Endothelial cell of umbilical vein (primary cell): Measurements from ENCODE around the gene AJM1. TPM values are rescaled to one million over a fixed set of nuclear protein-coding genes. Genes with fewer than 3 reads are reported as not detected.

Experiments
- BruUV-seq: library from RNA; stranded (reverse); fragments of 400-500 nt; replicated peaks from 2 replicates; lab custom pipeline; 2021; lab: Mats Ljungman, UMichigan
- CTCF ChIA-PET: fragments of 300-600, 350-600 bp; sonication (Branson Sonifier 250); formaldehyde crosslinking; loops from one replicate; lab custom pipeline; 2021; ENCODE audit warnings: antibody characterized with exemption, inconsistent platforms; lab: Charles Lee
- POLR2A ChIA-PET: fragments of 300-600, 350-600 bp; sonication (Branson Sonifier 250); formaldehyde crosslinking; loops from one replicate; lab custom pipeline; 2021; ENCODE audit warnings: antibody characterized with exemption, inconsistent platforms; lab: Charles Lee
- DNase-seq: peaks from one replicate; pipeline ENCODE4 v3.0.0-alpha.2; 2011; ENCODE audit warnings: low read depth, low spot score
- FAIRE-seq: peaks from 2 replicates; lab custom pipeline; 2011; peaks lifted over from hg19 to GRCh38; lab: Jason Lieb, UNC
- H2AFZ ChIP-seq: 2 replicates; pipeline ENCODE4 v1.6.0; 2012; ENCODE audit warnings: low read depth, low read length, control low read depth, inconsistent platforms
- H3K27ac ChIP-seq: 2 replicates; pipeline ENCODE4 v1.5.1; 2011; ENCODE audit warnings: low read depth, mild to moderate bottlenecking, control low read depth, low read length, moderate library complexity; ENCODE audit not compliant: insufficient read depth
- H3K27me3 ChIP-seq, 2 experiments: 2 replicates each; pipeline versions ENCODE4 v1.6.0 to v1.6.1; 2011; ENCODE audit warnings: low read length in 2 of 2, mixed read lengths in 1 of 2; ENCODE audit not compliant: control insufficient read depth in 2 of 2, insufficient read depth in 2 of 2
- H3K36me3 ChIP-seq, 2 experiments: 2 replicates in 1 of 2; 3 replicates in 1 of 2; pipeline ENCODE4 v1.5.1; 2011; ENCODE audit warnings: low read length in 2 of 2, mild to moderate bottlenecking in 1 of 2, moderate library complexity in 1 of 2; ENCODE audit not compliant: control insufficient read depth in 2 of 2, insufficient read depth in 2 of 2; ENCODE audit errors: extremely low read depth in 1 of 2
- H3K4me1 ChIP-seq: 3 replicates; pipeline ENCODE4 v1.5.1; 2011; ENCODE audit warnings: mild to moderate bottlenecking, low read length; ENCODE audit not compliant: control insufficient read depth, insufficient read depth; ENCODE audit errors: extremely low read depth
- H3K4me2 ChIP-seq: 2 replicates; pipeline ENCODE4 v1.6.1; 2011; ENCODE audit warnings: low read length, control low read depth, mixed read lengths; ENCODE audit not compliant: insufficient read depth
- H3K4me3 ChIP-seq, 3 experiments: fragments of 200-600 bp in 1 of 3; sonication (generic), shearing (Covaris generic) in 1 of 3; replicated peaks in 1 of 3; 2 replicates each; pipeline ENCODE4 v1.5.1; 2011 to 2016; ENCODE audit warnings: control low read depth in 3 of 3, low read length in 3 of 3, mild to moderate bottlenecking in 2 of 3, inconsistent platforms in 1 of 3, low read depth in 1 of 3, moderate library complexity in 1 of 3; ENCODE audit not compliant: insufficient read depth in 1 of 3
- H3K79me2 ChIP-seq: 2 replicates; pipeline ENCODE4 v1.6.0; 2012; ENCODE audit warnings: low read length, inconsistent platforms; ENCODE audit not compliant: control insufficient read depth, insufficient read depth
- H3K9ac ChIP-seq: replicated peaks from 2 replicates; pipeline ENCODE3; 2011; ENCODE audit warnings: low read length, control low read depth; ENCODE audit not compliant: insufficient read depth; ENCODE audit errors: extremely low read depth
- H3K9me1 ChIP-seq: replicated peaks from 3 replicates; pipeline ENCODE4 v1.6.0; 2011; ENCODE audit warnings: mild to moderate bottlenecking, low read length; ENCODE audit not compliant: control insufficient read depth, insufficient read depth; ENCODE audit errors: extremely low read depth
- H3K9me3 ChIP-seq: replicated peaks from 2 replicates; pipeline ENCODE4 v1.5.1; 2012; ENCODE audit warnings: low read length, inconsistent platforms; ENCODE audit not compliant: control insufficient read depth, insufficient read depth
- H4K20me1 ChIP-seq: replicated peaks from 2 replicates; pipeline ENCODE3; 2011; ENCODE audit warnings: mild to moderate bottlenecking, low read length; ENCODE audit not compliant: control insufficient read depth, insufficient read depth; ENCODE audit errors: extremely low read depth
- EZH2 ChIP-seq: IDR thresholded peaks from 2 replicates; pipeline ENCODE4 v1.6.1; 2012; ENCODE audit warnings: borderline replicate concordance, low read depth, mild to moderate bottlenecking, moderate library complexity, low read length, inconsistent platforms; ENCODE audit not compliant: severe bottlenecking
- FOS ChIP-seq: IDR thresholded peaks from 2 replicates; pipeline ENCODE4 v1.6.1; 2011; ENCODE audit warnings: mild to moderate bottlenecking, low read length, moderate library complexity, borderline replicate concordance; ENCODE audit not compliant: insufficient read depth
- GATA2 ChIP-seq: IDR thresholded peaks from 2 replicates; pipeline ENCODE4 v1.7.0; 2011; ENCODE audit warnings: low read depth, mild to moderate bottlenecking, moderate library complexity, mixed read lengths, low read length; ENCODE audit not compliant: insufficient read length, insufficient read depth
- JUN ChIP-seq: IDR thresholded peaks from 2 replicates; pipeline ENCODE4 v1.6.1; 2011; ENCODE audit warnings: borderline replicate concordance, low read depth; ENCODE audit not compliant: insufficient read length, insufficient read depth
- MYC ChIP-seq: IDR thresholded peaks from one replicate; pipeline ENCODE4 v1.6.1; 2011; ENCODE audit warnings: mild to moderate bottlenecking, low read depth, low read length
- POLR2A ChIP-seq: IDR thresholded peaks from 2 replicates; pipeline ENCODE4 v1.6.1; 2012; ENCODE audit warnings: low read depth, mild to moderate bottlenecking, control low read depth, low read length
- POLR2AphosphoS5 ChIP-seq: IDR thresholded peaks from 2 replicates; pipeline ENCODE4 v1.6.1; 2012; ENCODE audit warnings: low read depth, mild to moderate bottlenecking, control low read depth, low read length, moderate library complexity; ENCODE audit not compliant: insufficient read depth
- dilution Hi-C: fragments of 300-500 bp; cut with MboI; formaldehyde crosslinking; loops from one replicate; pipeline ENCODE4 v1.15.0; 2019; ENCODE audit warnings: low sequenced_read_pairs; ENCODE audit not compliant: extremely low pct_ligation_motif_present
- intact Hi-C: fragments of 100-400 bp; cut with micrococcal nuclease; formaldehyde crosslinking; loops from one replicate; pipeline ENCODE4 v1.10.0; 2022
- polyA plus RNA-seq, 4 experiments: library from polyadenylated mRNA; depleted of rRNA in 3 of 4; stranded (reverse) in 3 of 4; unstranded in 1 of 4; fragments of >200 nt; gene quantifications; 2 replicates each; pipeline versions ENCODE4 v1.2.1 to v1.2.3, GENCODE V29; 2011 to 2012; ENCODE audit warnings: missing spikeins in 1 of 4
- total RNA-seq: library from RNA; stranded (reverse); gene quantifications from 2 replicates; pipeline ENCODE4 v1.2.3, GENCODE V29; 2021
- TF ChIP-seq, protein P1 (sequence below): IDR thresholded peaks from 2 replicates; pipeline ENCODE4 v1.6.1; 2011; ENCODE audit not compliant: insufficient read depth, insufficient read length
- TF ChIP-seq, protein P2 (sequence below), 2 donors: IDR thresholded peaks; 1 replicate in 1 of 2; 2 replicates in 1 of 2; pipeline ENCODE4 v1.5.1; 2011; ENCODE audit warnings: low read length in 2 of 2, mild to moderate bottlenecking in 2 of 2, moderate library complexity in 2 of 2, control low read depth in 1 of 2, inconsistent platforms in 1 of 2, low read depth in 1 of 2; ENCODE audit not compliant: insufficient read depth in 1 of 2; ENCODE audit errors: extremely low read depth in 1 of 2

The AJM1 gene
- total and polyA plus RNA-seq, 2 donors (not counting 3 experiments of a cell fraction or from before 2014, with no cell fraction given): 0.30 to 1.3 TPM

DNA sequence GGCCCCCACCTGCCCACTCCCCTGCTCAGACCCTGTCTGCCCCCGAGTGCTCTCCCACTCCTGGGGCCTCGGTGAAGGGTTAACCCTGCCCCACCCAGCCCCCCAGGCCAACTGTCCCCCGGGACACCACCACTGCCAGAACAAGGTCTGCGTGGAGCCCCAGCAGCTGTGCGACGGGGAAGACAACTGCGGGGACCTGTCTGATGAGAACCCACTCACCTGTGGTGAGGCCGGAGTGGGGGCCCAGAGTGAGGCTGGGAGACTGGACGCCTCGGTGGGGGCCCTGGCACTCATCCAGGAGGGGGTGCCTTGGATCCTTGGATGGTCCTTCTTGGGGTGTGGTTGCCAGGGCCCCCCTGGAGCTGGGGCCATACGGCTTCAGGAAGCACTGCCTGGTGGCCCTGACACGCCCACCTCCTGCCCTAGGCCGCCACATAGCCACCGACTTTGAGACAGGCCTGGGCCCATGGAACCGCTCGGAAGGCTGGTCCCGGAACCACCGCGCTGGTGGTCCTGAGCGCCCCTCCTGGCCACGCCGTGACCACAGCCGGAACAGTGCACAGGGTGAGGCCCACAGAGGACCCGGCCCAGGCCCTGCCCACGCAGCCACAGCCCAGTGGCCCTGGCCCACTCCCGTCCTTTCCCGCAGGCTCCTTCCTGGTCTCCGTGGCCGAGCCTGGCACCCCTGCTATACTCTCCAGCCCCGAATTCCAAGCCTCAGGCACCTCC is 12.0 kb downstream of the AJM1 start:
- BruUV-seq: no TSS peak
- DNase-seq: no peak
- Histone ChIP-seq H3K79me2 (no peaks in the 10 kb centered on the region), H3K4me2 (no peak overlapping the region), H3K4me1 (peaks cover 5% of the 10 kb centered on the region), H3K4me3 (no peak overlapping the region), H3K9ac (no peak overlapping the region), H4K20me1 (no peaks in the 10 kb centered on the region), H3K27me3 (no peaks in the 10 kb centered on the region), H2AFZ (no peak overlapping the region), H3K27ac (no peak overlapping the region), H3K9me3 (no peaks in the 10 kb centered on the region), H3K36me3 (no peaks in the 10 kb centered on the region), H3K9me1 (no peaks in the 10 kb centered on the region)
- intact Hi-C loops (no loop called here), dilution Hi-C loops (no loop called here)
- ChIA-PET POLR2A (no interaction called here), CTCF (interaction anchor here (1.1 kb wide), 1 partner anchor 12 kb away, joined by 3 read pairs; the partner anchor contains the start of gene AJM1)
- TF ChIP-seq FOS (no peak), GATA2 (no peak), JUN (no peak)
- no peak for FAIRE-seq

DNA sequence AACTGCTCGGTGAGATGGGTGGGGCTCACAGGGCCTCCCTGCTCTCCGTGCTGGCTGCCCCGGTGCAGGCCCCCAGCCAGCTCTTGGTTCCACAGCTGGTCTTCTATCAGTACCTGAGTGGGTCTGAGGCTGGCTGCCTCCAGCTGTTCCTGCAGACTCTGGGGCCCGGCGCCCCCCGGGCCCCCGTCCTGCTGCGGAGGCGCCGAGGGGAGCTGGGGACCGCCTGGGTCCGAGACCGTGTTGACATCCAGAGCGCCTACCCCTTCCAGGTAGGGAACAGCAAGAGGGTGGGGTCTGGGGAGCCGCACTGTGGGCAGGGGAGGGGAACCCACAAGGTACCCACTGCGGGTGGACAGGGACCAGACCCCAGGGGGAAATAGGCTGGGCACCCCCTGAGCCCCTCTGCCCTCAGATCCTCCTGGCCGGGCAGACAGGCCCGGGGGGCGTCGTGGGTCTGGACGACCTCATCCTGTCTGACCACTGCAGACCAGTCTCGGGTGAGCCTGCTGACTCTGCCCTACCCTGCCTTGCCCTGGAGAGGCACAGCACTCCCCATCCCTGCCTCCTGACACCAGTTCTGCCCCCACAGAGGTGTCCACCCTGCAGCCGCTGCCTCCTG is 12.7 kb downstream of the AJM1 start:
- BruUV-seq: no TSS peak
- Histone ChIP-seq H3K79me2 (no peaks in the 10 kb centered on the region), H3K9me3 (no peaks in the 10 kb centered on the region), H3K27me3 (no peaks in the 10 kb centered on the region), H3K4me1 (peaks cover 3% of the 10 kb centered on the region), H3K36me3 (no peaks in the 10 kb centered on the region), H3K9ac (no peak overlapping the region), H3K9me1 (no peaks in the 10 kb centered on the region), H2AFZ (no peak overlapping the region), H3K4me3 (no peak overlapping the region), H3K27ac (no peak overlapping the region), H3K4me2 (no peak overlapping the region), H4K20me1 (no peaks in the 10 kb centered on the region)
- POLR2A ChIA-PET: no interaction called here
- DNase-seq (no peak), FAIRE-seq (no peak)
- TF ChIP-seq, protein P1, sequence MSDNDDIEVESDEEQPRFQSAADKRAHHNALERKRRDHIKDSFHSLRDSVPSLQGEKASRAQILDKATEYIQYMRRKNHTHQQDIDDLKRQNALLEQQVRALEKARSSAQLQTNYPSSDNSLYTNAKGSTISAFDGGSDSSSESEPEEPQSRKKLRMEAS: no peak
- TF ChIP-seq GATA2: no peak
- TF ChIP-seq MYC: no peak
- TF ChIP-seq, protein P2, sequence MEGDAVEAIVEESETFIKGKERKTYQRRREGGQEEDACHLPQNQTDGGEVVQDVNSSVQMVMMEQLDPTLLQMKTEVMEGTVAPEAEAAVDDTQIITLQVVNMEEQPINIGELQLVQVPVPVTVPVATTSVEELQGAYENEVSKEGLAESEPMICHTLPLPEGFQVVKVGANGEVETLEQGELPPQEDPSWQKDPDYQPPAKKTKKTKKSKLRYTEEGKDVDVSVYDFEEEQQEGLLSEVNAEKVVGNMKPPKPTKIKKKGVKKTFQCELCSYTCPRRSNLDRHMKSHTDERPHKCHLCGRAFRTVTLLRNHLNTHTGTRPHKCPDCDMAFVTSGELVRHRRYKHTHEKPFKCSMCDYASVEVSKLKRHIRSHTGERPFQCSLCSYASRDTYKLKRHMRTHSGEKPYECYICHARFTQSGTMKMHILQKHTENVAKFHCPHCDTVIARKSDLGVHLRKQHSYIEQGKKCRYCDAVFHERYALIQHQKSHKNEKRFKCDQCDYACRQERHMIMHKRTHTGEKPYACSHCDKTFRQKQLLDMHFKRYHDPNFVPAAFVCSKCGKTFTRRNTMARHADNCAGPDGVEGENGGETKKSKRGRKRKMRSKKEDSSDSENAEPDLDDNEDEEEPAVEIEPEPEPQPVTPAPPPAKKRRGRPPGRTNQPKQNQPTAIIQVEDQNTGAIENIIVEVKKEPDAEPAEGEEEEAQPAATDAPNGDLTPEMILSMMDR (IDR thresholded peaks at IDR 0.05; ENCODE audit: extremely low read depth in 1 of 2, insufficient read depth in 1 of 2, low read depth in 1 of 2, low read length in 2 of 2): no peak
- TF ChIP-seq EZH2: no peak
- TF ChIP-seq POLR2AphosphoS5: no peak
- TF ChIP-seq JUN: no peak
- TF ChIP-seq POLR2A: no peak
- no peak for TF ChIP-seq FOS
- intact Hi-C loops (no loop called here), dilution Hi-C loops (no loop called here)
- CTCF ChIA-PET: interaction anchor here (1.1 kb wide), 1 partner anchor 13 kb away, joined by 3 read pairs; the partner anchor contains the start of gene AJM1
